Measurements from ENCODE around the gene CDK14.

CDK14 gene

DNA sequence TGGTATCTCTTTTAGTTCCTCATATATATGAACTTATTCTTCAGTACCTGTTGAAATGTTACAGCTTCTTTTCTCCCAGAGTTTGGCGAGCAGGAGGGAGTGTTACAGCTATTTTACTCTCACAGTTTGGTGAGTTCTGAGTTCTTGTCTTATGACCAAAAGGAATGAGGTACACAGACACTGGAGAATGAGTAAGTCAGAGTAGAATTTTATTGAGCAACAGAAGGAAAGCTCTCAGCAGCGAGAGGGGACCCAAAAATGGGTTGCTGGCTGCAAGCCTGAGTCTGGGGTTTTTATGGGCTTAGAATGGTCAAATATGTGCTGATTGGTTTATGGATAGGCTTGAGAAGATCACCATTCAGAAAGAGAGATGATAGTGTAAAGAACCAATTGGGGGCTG, 175.2 kb downstream of the CDK14 start:
- DNase-seq (ENCODE audit: extremely low read depth, low read depth) = no peak
- TF ChIP-seq, protein P1, sequence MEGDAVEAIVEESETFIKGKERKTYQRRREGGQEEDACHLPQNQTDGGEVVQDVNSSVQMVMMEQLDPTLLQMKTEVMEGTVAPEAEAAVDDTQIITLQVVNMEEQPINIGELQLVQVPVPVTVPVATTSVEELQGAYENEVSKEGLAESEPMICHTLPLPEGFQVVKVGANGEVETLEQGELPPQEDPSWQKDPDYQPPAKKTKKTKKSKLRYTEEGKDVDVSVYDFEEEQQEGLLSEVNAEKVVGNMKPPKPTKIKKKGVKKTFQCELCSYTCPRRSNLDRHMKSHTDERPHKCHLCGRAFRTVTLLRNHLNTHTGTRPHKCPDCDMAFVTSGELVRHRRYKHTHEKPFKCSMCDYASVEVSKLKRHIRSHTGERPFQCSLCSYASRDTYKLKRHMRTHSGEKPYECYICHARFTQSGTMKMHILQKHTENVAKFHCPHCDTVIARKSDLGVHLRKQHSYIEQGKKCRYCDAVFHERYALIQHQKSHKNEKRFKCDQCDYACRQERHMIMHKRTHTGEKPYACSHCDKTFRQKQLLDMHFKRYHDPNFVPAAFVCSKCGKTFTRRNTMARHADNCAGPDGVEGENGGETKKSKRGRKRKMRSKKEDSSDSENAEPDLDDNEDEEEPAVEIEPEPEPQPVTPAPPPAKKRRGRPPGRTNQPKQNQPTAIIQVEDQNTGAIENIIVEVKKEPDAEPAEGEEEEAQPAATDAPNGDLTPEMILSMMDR (IDR thresholded peaks at IDR 0.05; ENCODE audit: low read depth, low read length) = no peak

DNA sequence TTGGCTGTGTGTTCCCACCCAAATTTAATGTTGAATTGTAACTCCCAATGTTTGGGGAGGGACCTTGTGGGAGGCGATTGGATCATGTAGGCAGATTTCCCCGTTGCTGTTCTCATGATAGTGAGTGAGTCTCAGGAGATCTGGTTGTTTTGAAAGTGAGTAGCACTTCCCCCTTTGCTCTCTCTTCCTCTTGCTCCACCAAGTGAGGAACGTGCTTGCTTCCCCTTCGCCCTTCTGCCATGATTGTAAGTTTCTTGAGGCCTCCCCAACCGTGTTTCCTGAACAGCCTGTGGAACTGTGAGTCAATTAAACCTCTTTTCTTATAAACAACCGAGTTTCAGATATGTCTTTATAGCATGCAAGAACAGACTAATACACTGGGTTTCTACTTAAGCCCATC, 176.3 kb downstream of the CDK14 start:
- TF ChIP-seq, protein P1 (IDR thresholded peaks at IDR 0.05; ENCODE audit: low read depth, low read length) = no peak
- DNase-seq (ENCODE audit: extremely low read depth, low read depth) = no peak

DNA sequence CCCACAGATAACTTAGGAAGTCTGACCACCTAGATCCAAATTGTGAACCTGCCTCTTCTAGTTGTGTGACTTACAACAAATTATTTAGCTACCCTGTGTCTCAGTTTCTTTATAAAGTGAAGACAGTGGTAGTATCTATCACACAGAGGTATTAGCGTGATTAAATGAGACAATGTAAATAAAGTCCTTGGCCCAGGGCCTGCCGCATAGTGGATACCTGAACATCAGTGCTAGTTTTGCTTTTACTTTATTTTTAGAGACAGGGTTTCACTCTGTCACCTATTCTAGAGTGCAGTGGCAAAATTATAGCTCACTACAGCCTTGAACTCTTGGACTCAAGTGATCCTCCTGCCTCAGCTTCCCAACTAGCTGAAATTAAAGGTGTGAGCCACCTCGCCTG, 177.1 kb downstream of the CDK14 start:
- TF ChIP-seq, protein P1 (IDR thresholded peaks at IDR 0.05; ENCODE audit: low read depth, low read length) = no peak
- DNase-seq (ENCODE audit: extremely low read depth, low read depth) = no peak

DNA sequence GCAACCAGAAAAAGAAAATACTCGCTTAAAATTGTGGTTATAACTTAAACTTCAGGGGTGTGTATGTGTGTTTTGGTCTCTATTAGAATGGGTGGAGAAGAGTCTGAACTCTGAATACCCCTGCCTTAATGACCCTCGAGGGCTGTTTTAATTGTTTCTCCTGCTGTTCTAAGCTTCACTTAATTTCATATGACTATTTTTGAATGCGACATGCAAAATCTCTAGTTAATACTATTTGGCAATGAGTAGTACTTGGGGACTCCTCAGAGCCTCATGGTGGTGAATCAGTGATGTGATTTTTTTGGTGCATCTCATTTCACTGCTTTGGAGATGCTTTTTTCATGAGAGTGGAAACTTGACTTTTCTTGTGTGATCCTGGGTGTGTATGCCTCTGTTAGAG, 178.6 kb downstream of the CDK14 start:
- TF ChIP-seq, protein P1 (IDR thresholded peaks at IDR 0.05; ENCODE audit: low read depth, low read length) = no peak
- no peak for DNase-seq (ENCODE audit: extremely low read depth, low read depth)

DNA sequence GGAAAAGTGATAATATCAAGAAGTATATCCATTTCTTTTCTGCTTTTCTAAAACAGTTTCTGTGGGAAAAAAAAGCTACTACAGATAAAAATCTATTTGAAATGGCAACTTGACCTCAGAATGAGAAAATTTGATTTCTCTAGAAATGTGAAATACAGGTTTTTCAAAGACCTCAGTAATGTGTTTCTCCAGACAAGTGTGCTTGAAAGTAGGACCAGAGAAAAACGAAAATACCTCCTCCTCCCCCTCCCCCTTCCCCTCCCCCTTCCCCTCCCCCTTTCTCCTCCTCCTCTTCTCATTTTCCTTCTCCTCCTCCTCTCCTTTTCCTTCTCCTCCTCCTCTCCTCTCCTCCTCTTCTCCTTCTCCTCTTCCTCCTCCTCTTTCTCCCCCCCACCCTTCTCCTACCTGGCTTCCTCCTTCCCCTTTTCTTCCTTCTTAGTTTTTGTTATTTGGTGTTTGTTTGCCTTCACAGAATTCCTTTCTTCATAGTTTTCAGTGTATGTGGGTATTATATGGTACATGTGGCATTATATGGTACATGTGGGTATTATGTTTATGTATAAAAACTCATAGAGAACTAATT, 179.4 kb downstream of the CDK14 start:
- no peak for DNase-seq (ENCODE audit: extremely low read depth, low read depth)

DNA sequence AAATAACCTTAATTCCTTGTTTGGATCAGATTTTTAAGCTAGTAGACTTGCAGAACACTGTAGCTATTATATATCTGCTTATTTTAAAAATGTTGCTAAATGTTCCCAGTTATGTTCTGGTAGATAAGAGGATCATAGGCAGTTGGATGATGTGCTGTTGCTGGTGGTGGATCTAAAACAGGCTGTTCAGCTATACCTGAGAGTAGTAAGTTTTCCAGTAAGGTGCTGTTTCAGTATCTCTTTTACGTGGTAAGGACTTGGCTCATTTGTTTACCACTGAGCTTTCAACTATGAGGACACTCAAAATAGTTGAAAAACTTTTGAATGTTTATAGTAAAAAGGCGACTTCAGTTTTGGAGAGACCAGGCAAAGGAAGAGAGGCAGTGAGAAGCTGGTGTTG, 180.9 kb downstream of the CDK14 start:
- no peak for DNase-seq (ENCODE audit: extremely low read depth, low read depth)
- TF ChIP-seq, protein P1 (IDR thresholded peaks at IDR 0.05; ENCODE audit: low read depth, low read length) = no peak

More for the DNA sequence above, 179.4 kb downstream of the CDK14 start:
- TF ChIP-seq, protein P1 (IDR thresholded peaks at IDR 0.05; ENCODE audit: low read depth, low read length) = no peak

DNA sequence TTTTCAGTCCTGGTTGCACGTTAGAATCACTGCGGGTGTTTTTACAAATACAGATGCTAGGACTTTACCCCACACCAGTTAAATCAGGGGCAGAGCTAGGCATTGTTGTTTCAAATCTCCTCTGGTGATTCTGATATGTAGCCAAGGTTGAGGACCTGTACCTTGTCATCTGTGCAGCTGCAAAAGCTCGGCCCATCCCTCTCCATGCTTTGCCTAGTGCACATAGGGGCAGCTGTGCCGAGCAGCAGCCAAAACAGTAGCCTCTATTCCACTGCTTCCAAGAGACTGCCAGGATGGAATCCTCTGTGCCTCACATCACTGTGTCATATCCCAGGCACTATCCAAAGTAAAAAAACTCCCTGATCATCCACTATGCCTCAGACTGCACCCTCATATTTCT, 181.3 kb downstream of the CDK14 start:
- DNase-seq (ENCODE audit: extremely low read depth, low read depth) = no peak
- TF ChIP-seq, protein P1 (IDR thresholded peaks at IDR 0.05; ENCODE audit: low read depth, low read length) = no peak

All from AG09319 (cell line).